WERI-Rb-1 (cell line): ENCODE measurements around the gene IQSEC1.

Experiments
- DNase-seq: peaks from one replicate; pipeline ENCODE4 v3.0.0-alpha.2; 2020
- H3K27ac ChIP-seq: fragments of 250-450 bp; sonication (Bioruptor Pico); 2 replicates; pipeline ENCODE4 v1.5.1; 2020; ENCODE audit warnings: mild to moderate bottlenecking, moderate library complexity
- H3K27me3 ChIP-seq: fragments of 250-450 bp; sonication (Bioruptor Pico); 2 replicates; pipeline ENCODE4 v1.5.1; 2021; ENCODE audit warnings: mild to moderate bottlenecking, low read depth, moderate library complexity; ENCODE audit not compliant: insufficient read depth, severe bottlenecking
- H3K36me3 ChIP-seq: fragments of 250-450 bp; sonication (Bioruptor Pico); 2 replicates; pipeline ENCODE4 v1.5.1; 2020; ENCODE audit warnings: mild to moderate bottlenecking, moderate library complexity
- H3K4me3 ChIP-seq: 2 replicates; pipeline ENCODE4 v1.5.1; 2011; ENCODE audit warnings: low read depth, mild to moderate bottlenecking, control low read depth, low read length
- H3K9me3 ChIP-seq: fragments of 250-450 bp; sonication (Bioruptor Pico); 2 replicates; pipeline ENCODE4 v1.5.1; 2021; ENCODE audit warnings: mild to moderate bottlenecking, moderate library complexity; ENCODE audit not compliant: severe bottlenecking
- CTCF ChIP-seq: IDR thresholded peaks from 2 replicates; pipeline ENCODE4 v1.5.1; 2011; ENCODE audit warnings: low read depth, mild to moderate bottlenecking, control low read depth, inconsistent platforms, low read length

Gene IQSEC1

GRCh38 chr3:12994607-12995388 is 78.4 kb downstream of the IQSEC1 start:
- H3K4me3 ChIP-seq = peak overlapping the region; percentile 58
- peaks cover 6% of the 10 kb centered on the region for H3K36me3 ChIP-seq
- peaks cover 2% of the 10 kb centered on the region for H3K9me3 ChIP-seq
- peak; percentile 87 for TF ChIP-seq CTCF
- no peaks in the 10 kb centered on the region for H3K27me3 ChIP-seq
- peak; percentile 93 for DNase-seq
- H3K27ac ChIP-seq = peak overlapping the region; percentile 64

GRCh38 chr3:12994357-12994606 is 78.9 kb downstream of the IQSEC1 start:
- Histone ChIP-seq H3K27ac (peak overlapping the region; percentile 64), H3K27me3 (no peaks in the 10 kb centered on the region), H3K36me3 (peaks cover 3% of the 10 kb centered on the region), H3K9me3 (no peaks in the 10 kb centered on the region), H3K4me3 (peak overlapping the region; percentile 58)
- DNase-seq = no peak
- TF ChIP-seq CTCF = no peak

- Histone ChIP-seq H3K27ac (peak overlapping the region; percentile 97), H3K9me3 (no peaks in the 10 kb centered on the region), H3K27me3 (no peaks in the 10 kb centered on the region), H3K36me3 (peaks cover 3% of the 10 kb centered on the region), H3K4me3 (peak overlapping the region; percentile 58)
- TF ChIP-seq CTCF = no peak
- DNase-seq = no peak
These were observed 79.5 kb downstream of the IQSEC1 start for GRCh38 chr3:12993517-12994356.

DNA sequence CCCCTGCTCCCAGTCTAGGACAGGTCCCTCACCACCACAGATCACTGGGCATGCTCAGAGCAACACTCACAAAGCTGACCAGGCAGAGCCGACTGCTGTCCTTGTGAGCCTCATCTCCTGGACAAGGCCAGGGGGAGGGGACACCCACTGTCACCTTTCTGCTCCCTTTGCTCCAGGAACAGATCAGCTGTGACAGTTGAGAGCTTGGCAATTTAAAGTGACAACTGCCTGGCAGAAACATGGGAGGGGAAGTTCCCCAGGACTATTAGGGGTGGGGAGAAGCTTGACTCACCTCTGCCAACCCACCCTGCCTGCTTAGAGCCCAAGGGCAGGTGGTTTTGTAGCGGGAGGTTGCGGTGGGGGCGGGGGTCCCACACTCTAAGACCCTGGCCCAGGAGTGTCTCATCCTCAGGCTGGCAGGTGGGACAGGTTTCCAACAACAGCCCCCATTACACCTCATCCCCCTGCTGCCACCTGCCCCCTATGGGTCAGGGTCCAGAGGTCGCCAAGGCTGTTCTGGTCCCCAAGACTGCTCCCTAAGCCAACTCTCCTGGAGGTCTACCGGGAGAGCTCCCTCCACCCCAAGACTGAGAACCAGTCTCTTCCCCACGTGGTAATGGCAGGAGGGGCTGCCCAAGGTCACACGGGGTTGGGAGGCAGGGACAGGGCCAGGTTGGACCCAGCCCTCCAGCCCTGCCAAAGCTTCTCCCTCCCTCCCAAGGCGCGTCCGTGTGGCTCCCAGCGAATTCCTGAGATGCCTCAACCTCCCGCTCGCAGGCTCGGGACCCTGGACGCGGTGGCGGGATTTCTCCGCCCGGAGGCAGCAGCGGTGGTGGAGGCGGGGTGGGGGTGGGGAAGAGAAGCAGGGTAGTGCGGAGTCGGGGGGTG is 80.4 kb downstream of the IQSEC1 start:
- Histone ChIP-seq H3K4me3 (peak overlapping the region; percentile 53), H3K9me3 (no peaks in the 10 kb centered on the region), H3K27me3 (no peaks in the 10 kb centered on the region), H3K27ac (peak overlapping the region; percentile 97), H3K36me3 (peaks cover 2% of the 10 kb centered on the region)
- peak; percentile 78 for DNase-seq
- TF ChIP-seq CTCF = 0 out of 2 replicates have a peak, but pooled peaks have one; percentile 19

- Histone ChIP-seq H3K27ac (peak overlapping the region; percentile 97), H3K9me3 (no peaks in the 10 kb centered on the region), H3K36me3 (no peaks in the 10 kb centered on the region; the same call in 1 of the 2 replicates), H3K4me3 (no peak overlapping the region), H3K27me3 (no peaks in the 10 kb centered on the region)
- TF ChIP-seq CTCF = no peak
- DNase-seq = no peak
These were observed 81.4 kb downstream of the IQSEC1 start for GRCh38 chr3:12991861-12992281.
